HFFc6 (cell line): ENCODE measurements around the gene SELENOO. TPM values are rescaled to one million over a fixed set of nuclear protein-coding genes. Genes with fewer than 3 reads are reported as not detected.

ENCODE experiments used
- DNase-seq: peaks from one replicate; pipeline ENCODE4 v3.0.0-alpha.2; 2018
- H3K27ac Mint-ChIP-seq: 2 replicates; pipeline ENCODE4 v1.8.0; 2020; ENCODE audit warnings: mild to moderate bottlenecking, mixed read lengths
- H3K27me3 Mint-ChIP-seq: 2 replicates; pipeline ENCODE4 v1.8.0; 2021; ENCODE audit warnings: mild to moderate bottlenecking, moderate library complexity, mixed read lengths; ENCODE audit not compliant: insufficient read depth
- H3K36me3 Mint-ChIP-seq: 2 replicates; pipeline ENCODE4 v1.8.0; 2021; ENCODE audit warnings: low read depth, mixed read lengths
- H3K4me1 Mint-ChIP-seq: 2 replicates; pipeline ENCODE4 v1.8.0; 2020; ENCODE audit warnings: low read depth, mixed read lengths
- H3K4me3 Mint-ChIP-seq: 2 replicates; pipeline ENCODE4 v1.8.0; 2020; ENCODE audit warnings: mild to moderate bottlenecking, moderate library complexity, mixed read lengths
- H3K9me3 Mint-ChIP-seq: 2 replicates; pipeline ENCODE4 v1.8.0; 2020; ENCODE audit warnings: mild to moderate bottlenecking, mixed read lengths
- CTCF ChIP-seq: fragments of 200-600 bp; sonication (generic); IDR thresholded peaks from 2 replicates; pipeline ENCODE4 v1.5.0; 2021; ENCODE audit warnings: antibody characterized with exemption, mild to moderate bottlenecking
- total RNA-seq, 6 experiments: library from RNA; stranded (reverse); fragmentation: NEBNext Ultra II Directional; extraction: Animal tissue kit (Norgen Biotek cat#: 25700); gene quantifications; 2 replicates in 1 of 6; 3 replicates in 5 of 6; pipeline ENCODE4 v1.2.3, GENCODE V29; 2021

Gene SELENOO
- total RNA-seq, 6 experiments from 2014 or later, result 14.4 to 18.0 (median 16.0) TPM

- peak overlapping the region; percentile 37; the same call in 1 of the 2 replicates for H3K4me3 Mint-ChIP-seq
- H3K9me3 Mint-ChIP-seq, result no peaks in the 10 kb centered on the region
- TF ChIP-seq CTCF, result no peak
- peaks cover 10% of the 10 kb centered on the region for H3K4me1 Mint-ChIP-seq
- H3K27me3 Mint-ChIP-seq, result no peaks in the 10 kb centered on the region
- no peak for DNase-seq
- H3K27ac Mint-ChIP-seq, result no peak overlapping the region
- H3K36me3 Mint-ChIP-seq, result peaks cover 20% of the 10 kb centered on the region
These were observed 1.5 kb upstream of the SELENOO start for GRCh38 chr22:50199251-50199721.

- no peak for DNase-seq
- Mint-ChIP-seq H3K4me3 (peak overlapping the region; percentile 70), H3K36me3 (peaks cover 20% of the 10 kb centered on the region), H3K9me3 (no peaks in the 10 kb centered on the region), H3K27ac (no peak overlapping the region), H3K27me3 (no peaks in the 10 kb centered on the region), H3K4me1 (peaks cover 10% of the 10 kb centered on the region)
- no peak for TF ChIP-seq CTCF
These were observed 866 bp upstream of the SELENOO start for GRCh38 chr22:50199829-50200460.

- Mint-ChIP-seq H3K27me3 (no peaks in the 10 kb centered on the region), H3K9me3 (no peaks in the 10 kb centered on the region), H3K4me1 (peaks cover 10% of the 10 kb centered on the region), H3K27ac (peak overlapping the region; percentile 29; the same call in 1 of the 2 replicates), H3K36me3 (peaks cover 20% of the 10 kb centered on the region), H3K4me3 (peak overlapping the region; percentile 89)
- no peak for TF ChIP-seq CTCF
- DNase-seq, result no peak
These were observed 649 bp downstream of the SELENOO start for GRCh38 chr22:50201191-50202129.

GRCh38 chr22:50202130-50202666, 1.4 kb downstream of the SELENOO start:
- peaks cover 10% of the 10 kb centered on the region for H3K4me1 Mint-ChIP-seq
- no peak for TF ChIP-seq CTCF
- H3K9me3 Mint-ChIP-seq, result no peaks in the 10 kb centered on the region
- peaks cover 20% of the 10 kb centered on the region for H3K36me3 Mint-ChIP-seq
- H3K27ac Mint-ChIP-seq, result peak overlapping the region; percentile 29; the same call in 1 of the 2 replicates
- peak overlapping the region; percentile 89 for H3K4me3 Mint-ChIP-seq
- no peak for DNase-seq
- no peaks in the 10 kb centered on the region for H3K27me3 Mint-ChIP-seq

- TF ChIP-seq CTCF, result no peak
- Mint-ChIP-seq H3K36me3 (peaks cover 20% of the 10 kb centered on the region), H3K4me1 (peaks cover 10% of the 10 kb centered on the region), H3K4me3 (no peak overlapping the region), H3K27me3 (peaks cover 1% of the 10 kb centered on the region; the same call in 1 of the 2 replicates), H3K9me3 (no peaks in the 10 kb centered on the region), H3K27ac (no peak overlapping the region)
- DNase-seq, result no peak
These were observed 2.5 kb downstream of the SELENOO start for GRCh38 chr22:50203288-50203687.
